Inferior parietal cortex (tissue), 1 donor: Measurements from ENCODE around the gene TUBB2B.
A peak's percentile ranks its signal among the peaks of the same experiment; 100 is the strongest.

Experiments used
- DNase-seq: peaks from one replicate; pipeline ENCODE4 v3.0.0-alpha.2; 2016; ENCODE audit errors: extremely low spot score

The TUBB2B gene

GRCh38 chr6:3227363-3228045 is at the start of gene TUBB2B:
Gene TUBB2B, minus strand, starts transcription at chr6:3227653. Its CDS starts 110 bp downstream, at chr6:3227543.
- DNase-seq = peak; percentile 13

DNA sequence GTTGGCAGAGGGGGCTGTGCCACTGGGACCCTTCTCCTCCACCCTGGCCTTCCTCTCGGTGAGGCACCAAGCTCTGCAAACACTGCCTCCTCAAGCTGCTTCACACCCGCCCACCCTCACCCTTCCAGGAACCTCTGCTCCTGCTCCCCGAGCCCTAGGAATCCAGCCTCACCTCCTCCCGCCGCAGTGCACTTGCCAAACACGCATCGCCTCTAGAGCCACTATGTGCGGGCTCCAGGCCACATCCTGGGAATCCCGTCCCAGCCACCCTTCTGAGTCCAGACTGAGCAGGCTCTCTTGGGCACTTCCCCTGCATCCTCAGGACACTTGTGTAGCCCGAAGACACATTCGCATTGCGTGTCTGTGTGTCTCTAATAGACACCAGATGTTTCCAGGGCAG is 49.8 kb upstream of the TUBB2B start:
- DNase-seq = no peak

GRCh38 chr6:3276174-3277167 is 49.0 kb upstream of the TUBB2B start:
- no peak for DNase-seq

DNA sequence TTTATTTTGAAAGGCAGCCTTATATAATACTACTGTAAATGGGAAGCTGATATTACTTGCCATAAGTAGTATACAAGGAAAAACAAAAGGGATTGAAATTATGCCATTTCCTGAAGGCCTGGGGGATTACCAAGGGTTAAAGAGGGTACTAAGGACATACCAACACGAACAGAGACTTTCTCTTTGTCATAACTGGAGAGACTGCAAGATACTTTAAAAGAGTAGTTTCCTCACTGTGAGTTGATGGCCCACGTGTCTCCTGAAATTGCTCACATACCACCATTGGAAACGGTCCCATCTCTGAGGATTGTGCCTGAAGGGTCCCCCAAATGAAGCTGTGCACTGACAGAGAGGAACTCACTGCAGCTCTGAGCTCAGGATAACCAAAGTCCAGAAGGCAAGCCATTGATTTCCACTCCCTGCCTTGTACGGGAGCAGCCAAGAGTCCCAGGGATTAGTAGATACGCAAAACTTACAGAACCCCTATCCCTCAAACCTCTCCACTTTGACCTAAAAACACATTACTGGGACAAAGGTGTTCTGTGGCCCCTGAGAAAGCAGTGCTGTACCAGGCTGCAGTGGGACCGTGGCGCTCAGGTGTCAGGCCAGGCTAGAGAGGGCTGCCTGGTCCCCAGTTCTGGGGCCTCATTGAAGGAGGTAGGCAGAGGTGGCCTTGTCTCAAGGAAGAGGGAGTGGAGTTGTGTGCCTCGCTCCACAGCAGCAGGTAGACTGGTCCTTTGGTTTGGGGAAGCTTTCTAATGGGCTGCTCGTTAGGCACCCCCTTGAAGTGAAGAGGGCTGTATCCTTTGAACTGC is 46.5 kb upstream of the TUBB2B start:
- no peak for DNase-seq

- DNase-seq = no peak
Observed at GRCh38 chr6:3272911-3273547, 45.6 kb upstream of the TUBB2B start.

DNA sequence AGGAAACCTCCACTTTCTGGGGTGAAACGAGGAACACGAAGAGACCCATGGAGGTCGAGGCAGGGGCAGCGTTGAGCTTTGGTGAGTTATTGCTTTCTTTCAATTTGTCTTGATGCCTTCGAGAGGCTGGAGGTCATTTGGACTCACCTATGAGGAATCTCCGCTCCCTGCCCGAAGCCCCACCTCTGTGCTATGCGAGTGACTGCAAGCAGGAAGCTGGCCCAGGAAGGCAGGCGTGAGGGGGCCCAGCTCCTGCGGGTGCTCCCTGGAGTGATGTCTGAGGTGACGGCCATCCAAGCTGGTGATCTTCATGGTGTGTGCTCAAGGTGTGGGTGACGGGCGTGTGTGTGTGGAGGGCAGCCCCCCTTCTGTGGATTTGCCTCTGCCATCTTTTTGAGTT is 44.3 kb upstream of the TUBB2B start:
- no peak for DNase-seq

DNA sequence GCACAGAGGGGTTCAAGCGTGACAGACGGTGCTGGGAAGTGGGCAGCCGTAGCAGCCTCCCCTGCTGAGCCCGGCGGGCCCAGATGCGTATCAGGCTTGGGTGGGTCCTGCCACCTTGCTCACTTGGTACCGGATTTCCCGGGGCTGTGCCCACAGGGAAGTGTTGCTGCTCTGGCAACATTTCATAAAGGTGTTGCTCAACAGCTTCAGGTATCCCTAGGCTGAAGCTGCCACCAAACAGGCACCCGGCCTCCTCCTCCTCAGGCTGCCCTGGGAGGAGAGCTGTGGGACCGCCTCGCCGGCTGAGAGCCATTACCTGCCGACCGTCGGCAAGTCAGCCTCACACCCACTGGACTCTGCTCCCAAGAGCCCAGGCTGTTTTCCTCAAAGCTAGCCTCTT is 42.8 kb upstream of the TUBB2B start:
- no peak for DNase-seq

- no peak for DNase-seq
Observed at GRCh38 chr6:3269281-3269975, 42.0 kb upstream of the TUBB2B start.

DNA sequence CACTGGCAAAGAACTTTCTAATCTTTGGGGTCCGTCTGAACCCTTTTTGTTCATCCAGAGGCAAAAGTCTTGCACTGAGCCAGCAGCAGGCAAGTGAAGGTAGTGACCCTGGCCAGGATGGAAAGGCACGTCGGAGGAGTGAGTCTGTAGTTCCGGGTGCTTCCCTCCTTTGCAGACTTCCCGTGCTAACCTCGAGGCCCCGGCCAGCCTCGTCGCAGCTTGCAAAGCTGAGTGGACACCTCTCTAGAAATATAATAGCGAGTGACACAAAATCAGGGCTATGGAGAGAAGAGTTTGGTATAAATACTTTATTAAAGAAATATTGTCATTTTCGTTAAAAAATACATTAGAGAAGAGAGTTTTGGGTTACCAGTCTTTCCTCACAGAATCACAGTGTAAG is 41.2 kb upstream of the TUBB2B start:
- no peak for DNase-seq

DNA sequence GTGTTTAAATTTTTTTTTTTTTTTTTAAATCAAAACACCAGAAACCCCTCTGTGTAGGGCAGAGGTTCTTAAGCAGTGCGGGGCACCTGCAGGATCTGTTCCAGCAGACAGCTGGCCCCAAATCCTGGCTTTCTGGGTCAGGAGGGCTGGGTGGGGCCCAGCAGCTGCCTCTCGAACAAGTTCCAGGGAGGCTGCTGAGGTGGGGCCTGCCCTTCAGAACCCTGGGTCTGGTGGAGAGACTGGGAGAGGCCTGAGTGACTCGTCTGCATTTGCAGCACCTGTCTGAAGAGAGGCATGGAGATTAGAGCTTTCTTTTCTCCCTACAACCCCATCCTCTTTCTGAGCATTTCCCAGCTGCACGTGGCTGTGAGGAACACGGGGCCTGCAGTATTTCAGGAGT is 39.7 kb upstream of the TUBB2B start:
- no peak for DNase-seq

GRCh38 chr6:3266170-3266569 is 38.7 kb upstream of the TUBB2B start:
- DNase-seq = no peak

GRCh38 chr6:3265671-3266070 is 38.2 kb upstream of the TUBB2B start:
- no peak for DNase-seq

DNA sequence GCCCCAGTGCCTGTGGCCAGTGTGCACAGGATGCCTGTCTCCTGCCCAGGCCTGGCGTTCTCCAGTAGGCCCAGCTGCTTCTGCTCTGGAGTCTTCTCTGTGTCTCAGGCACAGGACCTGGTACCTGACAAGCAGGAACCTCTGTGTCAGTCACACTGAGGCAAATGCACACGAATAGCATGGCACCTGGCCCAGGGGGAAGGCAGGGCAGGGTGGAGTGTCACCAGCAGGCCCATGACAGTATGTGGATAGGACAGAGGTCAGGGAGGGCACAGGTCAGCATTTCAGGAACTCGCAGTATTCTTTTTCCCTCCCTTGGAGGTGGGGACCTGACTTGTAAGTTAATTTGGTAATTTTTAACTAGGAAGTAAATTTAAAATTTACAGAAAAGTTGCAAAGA is 36.9 kb upstream of the TUBB2B start:
- DNase-seq = no peak

DNA sequence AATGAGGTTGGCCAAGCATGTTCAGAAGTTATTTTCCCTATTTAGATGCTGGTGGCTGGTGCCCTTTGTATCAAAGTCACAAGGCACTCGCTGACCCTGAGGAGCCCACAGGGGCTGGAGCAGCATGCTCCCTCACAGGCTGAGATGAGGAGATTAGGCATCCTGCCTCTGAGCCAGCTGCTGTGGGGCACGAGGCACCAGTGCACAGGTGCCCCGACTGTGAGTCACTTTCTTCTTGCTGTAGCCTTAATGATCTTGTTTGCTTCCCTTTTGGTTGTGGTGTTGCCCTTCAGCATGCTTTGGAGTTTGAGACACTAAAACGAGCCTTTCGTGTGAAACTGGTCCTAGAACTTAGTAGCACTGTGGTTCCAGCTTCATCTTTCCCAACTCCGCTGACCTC is 35.6 kb upstream of the TUBB2B start:
- no peak for DNase-seq

DNA sequence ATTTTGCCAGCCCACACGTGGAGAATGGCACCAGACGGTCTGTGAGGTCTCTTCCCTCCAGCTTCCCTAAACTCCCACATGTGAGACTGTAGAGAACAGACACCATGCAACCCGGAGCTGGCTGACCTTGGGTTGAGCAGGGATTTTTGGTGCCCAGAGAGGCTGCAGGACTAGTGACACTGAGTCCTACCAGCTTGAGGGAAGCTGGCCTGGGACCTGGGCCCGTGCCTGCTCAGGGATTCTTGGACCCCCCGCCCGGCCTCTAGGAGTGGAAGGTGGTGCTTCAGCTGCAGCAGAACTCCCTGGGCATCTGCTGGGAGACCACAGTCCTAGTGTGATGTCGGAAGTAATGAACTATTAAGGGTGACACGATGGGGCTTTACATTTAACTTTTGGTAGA is 34.5 kb upstream of the TUBB2B start:
- DNase-seq = no peak

- DNase-seq = no peak
Observed at GRCh38 chr6:3261518-3261820, 34.0 kb upstream of the TUBB2B start.

DNA sequence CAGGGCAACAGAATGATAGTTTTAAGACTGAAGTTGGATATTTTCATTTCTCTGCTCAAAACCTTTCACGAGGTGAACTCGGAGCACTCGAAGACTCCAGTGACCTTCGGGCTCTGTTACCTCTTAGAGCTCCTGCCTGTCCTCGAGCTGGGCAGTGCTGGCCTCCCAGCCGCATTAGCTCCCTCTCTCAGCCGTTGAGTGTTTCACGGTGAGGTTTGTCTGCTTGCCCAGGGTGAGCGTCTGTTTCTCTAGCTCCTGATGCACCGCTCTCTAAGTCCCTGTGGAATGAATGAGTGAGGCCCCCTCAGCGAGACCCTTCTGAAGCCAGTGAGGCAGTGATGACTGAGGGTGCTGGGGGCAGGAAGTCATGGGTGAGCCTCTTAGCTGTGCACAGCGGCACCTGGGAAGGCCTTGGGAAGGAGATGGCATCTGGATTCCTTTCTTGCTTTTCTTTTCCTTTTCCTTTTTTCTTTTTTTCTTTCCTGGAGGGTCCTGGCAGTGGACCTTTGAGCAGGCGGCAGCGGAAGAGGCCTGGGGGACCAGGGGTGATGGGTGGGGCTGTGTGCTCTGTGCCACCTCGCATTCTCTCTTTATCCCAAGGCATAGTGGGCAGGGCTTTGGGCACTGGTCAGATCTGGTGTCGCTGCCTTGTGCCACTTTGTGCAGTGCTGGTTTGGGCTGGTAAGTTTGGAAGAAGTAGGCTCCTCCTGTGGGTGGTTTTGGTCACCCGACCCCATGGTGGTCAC is 33.5 kb upstream of the TUBB2B start:
- DNase-seq = no peak

- no peak for DNase-seq
Observed at GRCh38 chr6:3260296-3260695, 32.8 kb upstream of the TUBB2B start.

- DNase-seq = peak; percentile 45
Observed at GRCh38 chr6:3259491-3259958, 32.1 kb upstream of the TUBB2B start.

DNA sequence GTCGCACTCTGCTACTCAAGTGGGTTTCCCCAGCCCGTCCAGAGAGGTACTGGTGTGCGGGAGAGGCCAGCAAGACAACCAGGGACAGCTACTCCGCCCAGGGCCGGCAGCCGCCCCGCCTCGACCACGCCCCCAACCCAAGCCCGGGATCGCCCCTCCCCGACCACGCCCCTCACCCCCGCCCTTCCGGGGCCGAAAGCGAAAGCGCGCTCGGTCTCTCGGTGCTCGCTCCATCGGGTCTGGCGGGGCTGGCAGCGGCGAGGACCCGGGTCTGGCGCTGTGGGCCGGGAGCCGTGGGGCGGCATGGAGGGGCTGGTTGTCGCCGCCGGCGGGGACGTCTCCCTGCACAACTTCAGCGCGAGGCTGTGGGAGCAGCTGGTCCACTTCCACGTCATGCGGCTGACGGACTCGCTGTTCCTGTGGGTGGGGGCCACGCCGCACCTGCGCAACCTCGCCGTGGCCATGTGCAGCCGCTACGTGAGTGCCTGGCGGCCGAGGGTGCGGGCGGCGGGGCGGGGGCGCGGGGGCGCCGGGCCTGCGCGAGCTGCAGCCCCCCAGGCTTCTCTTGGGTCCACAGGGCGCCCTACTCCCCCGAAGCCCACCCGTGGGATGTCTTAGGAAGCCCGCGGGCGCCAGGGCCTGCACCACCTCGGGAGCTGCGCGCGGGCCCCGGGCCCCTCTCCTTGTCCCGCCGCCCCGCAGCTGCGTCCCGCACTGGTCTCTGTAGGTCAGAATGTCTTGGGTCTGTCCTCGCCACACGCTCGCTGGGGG is 31.5 kb upstream of the TUBB2B start, which contains the start of gene PSMG4:
Gene PSMG4, plus strand, starts transcription at position 228 of the 771 bp plus-strand sequence. Its CDS starts 76 bp downstream, at position 304.
- DNase-seq = peak; percentile 83
